OCI-LY7 (cell line): Measurements from ENCODE around the gene ZNF718. TPM values are rescaled to one million over a fixed set of nuclear protein-coding genes. Genes with fewer than 3 reads are reported as not detected.
"Not testable (repeated sequence)": the region's sequence is repeated elsewhere in the genome, so short reads cannot be mapped to it uniquely, and the experiment has no call there.

Experiments used
- Bru-seq: library from RNA; stranded (reverse); fragments of 400-500 nt; gene quantifications from one replicate; lab custom pipeline; 2021; lab: Mats Ljungman, UMichigan
- BruChase-seq, 2 experiments: library from RNA; stranded (reverse); fragments of 400-500 nt; gene quantifications; one replicate each; lab custom pipeline; 2021; lab: Mats Ljungman, UMichigan
- BruUV-seq: library from RNA; stranded (reverse); fragments of 400-500 nt; replicated peaks from 2 replicates; lab custom pipeline; 2021; lab: Mats Ljungman, UMichigan
- CTCF ChIA-PET: fragments of 300-600 bp; sonication (Branson Sonifier 250); formaldehyde crosslinking; loops from one replicate; lab custom pipeline; 2022; ENCODE audit warnings: antibody characterized with exemption; ENCODE audit not compliant: unreplicated experiment; lab: Charles Lee
- POLR2A ChIA-PET: fragments of 300-600 bp; sonication (Branson Sonifier 250); formaldehyde crosslinking; loops from one replicate; lab custom pipeline; 2022; ENCODE audit warnings: antibody characterized with exemption; lab: Charles Lee
- DNase-seq: peaks from one replicate; pipeline ENCODE4 v3.0.0-alpha.2; 2015; ENCODE audit warnings: low spot score
- H2AFZ ChIP-seq: fragments of 200-600 bp; sonication (generic), shearing (Covaris generic); 2 replicates; pipeline ENCODE4 v1.6.1; 2014; ENCODE audit warnings: mild to moderate bottlenecking, antibody characterized with exemption, low read length, moderate library complexity
- H3K27ac ChIP-seq: fragments of 200-600 bp; sonication (generic); 2 replicates; pipeline ENCODE4 v1.5.1; 2014; ENCODE audit warnings: mixed run types, low read depth, mild to moderate bottlenecking, moderate library complexity, low read length, inconsistent platforms; ENCODE audit not compliant: poor library complexity, severe bottlenecking
- H3K36me3 ChIP-seq: fragments of 200-600 bp; sonication (generic); 2 replicates; pipeline ENCODE4 v1.6.1; 2014; ENCODE audit warnings: mild to moderate bottlenecking, antibody characterized with exemption, low read length, moderate library complexity, mixed read lengths; ENCODE audit not compliant: insufficient read depth
- H3K4me1 ChIP-seq: fragments of 200-600 bp; sonication (generic); 2 replicates; pipeline ENCODE4 v1.5.1; 2014; ENCODE audit warnings: mild to moderate bottlenecking, low read length; ENCODE audit not compliant: insufficient read depth, poor library complexity, severe bottlenecking
- H3K4me2 ChIP-seq: fragments of 200-600 bp; sonication (generic); 2 replicates; pipeline ENCODE4 v1.6.1; 2014; ENCODE audit warnings: mild to moderate bottlenecking, low read length
- H3K4me3 ChIP-seq: fragments of 200-600 bp; sonication (generic); 2 replicates; pipeline ENCODE4 v1.5.1; 2014; ENCODE audit warnings: mild to moderate bottlenecking, low read depth, low read length; ENCODE audit not compliant: poor library complexity, severe bottlenecking
- H3K79me2 ChIP-seq: fragments of 200-600 bp; sonication (generic); 2 replicates; pipeline ENCODE4 v1.6.1; 2016; ENCODE audit warnings: low read depth, mild to moderate bottlenecking, low read length, moderate library complexity, mixed read lengths; ENCODE audit not compliant: insufficient read depth
- H3K9me2 ChIP-seq: fragments of 200-600 bp; sonication (generic); 2 replicates; pipeline ENCODE4 v1.6.1; 2016; ENCODE audit warnings: mild to moderate bottlenecking, low read length, mixed read lengths; ENCODE audit not compliant: insufficient read depth
- H3K9me3 ChIP-seq: fragments of 200-600 bp; sonication (generic); 2 replicates; pipeline ENCODE4 v1.6.1; 2014; ENCODE audit warnings: mild to moderate bottlenecking, mixed run types, low read length, mixed read lengths
- H4K20me1 ChIP-seq: fragments of 200-600 bp; sonication (generic); 2 replicates; pipeline ENCODE4 v1.6.1; 2014; ENCODE audit warnings: mild to moderate bottlenecking, antibody characterized with exemption, low read length, moderate library complexity, mixed read lengths; ENCODE audit not compliant: insufficient read depth
- EZH2phosphoT487 ChIP-seq: fragments of 200-600 bp; sonication (generic); IDR thresholded peaks from 2 replicates; pipeline ENCODE4 v1.6.1; 2018; ENCODE audit warnings: low read depth, borderline replicate concordance, mild to moderate bottlenecking, mixed run types, antibody characterized with exemption, low read length, moderate library complexity, mixed read lengths
- intact Hi-C: fragments of 100-400 bp; cut with micrococcal nuclease; formaldehyde crosslinking; loops from one replicate; pipeline ENCODE4 v1.10.0; 2022; ENCODE audit not compliant: unreplicated experiment
- long read RNA-seq: library from polyadenylated mRNA; stranded (forward); transcript quantifications from one replicate; pipeline ENCODE4 v2.0.0, GENCODE V29; 2022
- total RNA-seq, 2 experiments: library from RNA; depleted of rRNA in 1 of 2; stranded (reverse); fragments of >200 nt in 1 of 2; shearing (Covaris generic) in 1 of 2; gene quantifications; 2 replicates each; pipeline ENCODE4 v1.2.3, GENCODE V29; 2014 to 2022
- TF ChIP-seq, protein P1 (sequence below): fragments of 200-600 bp; sonication (generic); conservative IDR thresholded peaks from 2 replicates; pipeline ENCODE4 v1.5.1; 2014; ENCODE audit warnings: mild to moderate bottlenecking, antibody characterized with exemption, low read length, moderate library complexity, mixed read lengths

Gene ZNF718
- total RNA-seq (2014; rRNA removed; shearing (Covaris generic)) (18.7 and 22.9 TPM in 2 replicates), total RNA-seq (2022) (13.2 and 14.3 TPM in 2 replicates), Bru-seq, nascent RNA (percentile 88 among the genes with signal in this experiment), BruChase-seq, experiment 1, labeled RNA remaining after a 6-hour chase (percentile 92 among the genes with signal in this experiment), BruChase-seq, experiment 2, labeled RNA remaining after a 2-hour chase (percentile 97 among the genes with signal in this experiment)
- long read RNA-seq, partial matches to known transcripts: 0 of 8 reads
- long read RNA-seq, other reads (novel, unspliced or antisense): 8 of 8 reads

DNA sequence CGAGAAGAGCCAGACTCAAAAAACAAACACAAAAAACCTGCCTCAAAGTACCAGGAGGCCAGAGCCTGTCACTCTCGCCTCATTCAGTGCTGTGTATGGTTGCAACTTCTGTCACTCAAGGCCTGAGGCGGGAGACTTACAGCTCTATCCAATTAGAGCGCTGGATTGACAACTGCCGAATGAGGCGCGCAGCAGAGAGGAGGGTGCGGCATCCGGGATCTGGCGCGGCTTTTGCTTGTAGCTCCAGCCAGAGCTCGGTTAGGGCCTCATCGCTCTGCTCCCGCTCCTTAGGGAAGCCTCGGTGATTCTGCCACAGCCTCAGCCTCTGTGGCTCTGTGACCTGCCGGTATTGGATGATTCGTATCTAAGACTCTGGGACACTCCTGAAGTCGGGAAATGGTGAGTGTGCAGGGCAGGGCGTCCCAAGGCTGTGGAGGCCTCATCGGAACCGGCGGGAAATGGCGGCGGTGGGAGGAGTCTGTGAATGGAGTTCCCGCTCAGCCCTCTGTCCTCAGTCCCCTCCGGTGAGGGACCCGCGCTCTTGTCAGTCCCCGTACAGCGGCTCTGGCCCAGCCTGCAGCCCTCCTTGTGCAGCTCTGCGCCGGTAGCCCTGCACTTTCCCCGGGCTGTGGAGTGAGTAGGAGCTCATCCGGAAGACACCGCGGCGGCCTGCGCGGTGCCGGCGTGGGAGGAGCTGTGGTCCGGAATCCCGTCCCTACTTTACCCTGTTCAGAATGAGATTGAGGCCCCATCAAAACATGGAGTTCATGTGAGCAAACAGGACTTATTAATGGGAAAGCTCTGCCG is at the start of gene ZNF718:
ZNF718 (plus strand) TSS at position 227 of the 807 bp plus-strand sequence; CDS start at position 397, 170 bp downstream.
- peaks cover 19% of the 10 kb centered on the region; the same call in 1 of the 2 replicates for H3K9me3 ChIP-seq
- H3K4me2 ChIP-seq: peak within 1 kb of the TSS; percentile 64
- peak within 1 kb of the TSS; percentile 69; the same call in 1 of the 2 replicates for H2AFZ ChIP-seq
- peaks cover 24% of the 10 kb centered on the region for H3K79me2 ChIP-seq
- H3K4me3 ChIP-seq: peak within 1 kb of the TSS; percentile 81
- ChIA-PET POLR2A (interaction anchor here (1.0 to 1.5 kb wide), 3 partner anchors 9 to 375 kb away, joined by 3 to 4 read pairs (median 3); no protein-coding TSS in a partner anchor), CTCF (interaction anchor here (0.6 kb wide), 1 partner anchor 327 kb away, joined by 3 read pairs; no protein-coding TSS in a partner anchor)
- peak; percentile 93 for DNase-seq
- H3K9me2 ChIP-seq: no peaks in the 10 kb centered on the region
- peak within 1 kb of the TSS; percentile 71 for H3K27ac ChIP-seq
- H3K36me3 ChIP-seq: peaks cover 15% of the 10 kb centered on the region
- no TSS peak for BruUV-seq
- intact Hi-C loops: loop anchor here (1.0 kb wide), 1 partner anchor 10 kb away; no protein-coding TSS in a partner anchor
- no peaks in the 10 kb centered on the region for H4K20me1 ChIP-seq
- TF ChIP-seq, protein P1, sequence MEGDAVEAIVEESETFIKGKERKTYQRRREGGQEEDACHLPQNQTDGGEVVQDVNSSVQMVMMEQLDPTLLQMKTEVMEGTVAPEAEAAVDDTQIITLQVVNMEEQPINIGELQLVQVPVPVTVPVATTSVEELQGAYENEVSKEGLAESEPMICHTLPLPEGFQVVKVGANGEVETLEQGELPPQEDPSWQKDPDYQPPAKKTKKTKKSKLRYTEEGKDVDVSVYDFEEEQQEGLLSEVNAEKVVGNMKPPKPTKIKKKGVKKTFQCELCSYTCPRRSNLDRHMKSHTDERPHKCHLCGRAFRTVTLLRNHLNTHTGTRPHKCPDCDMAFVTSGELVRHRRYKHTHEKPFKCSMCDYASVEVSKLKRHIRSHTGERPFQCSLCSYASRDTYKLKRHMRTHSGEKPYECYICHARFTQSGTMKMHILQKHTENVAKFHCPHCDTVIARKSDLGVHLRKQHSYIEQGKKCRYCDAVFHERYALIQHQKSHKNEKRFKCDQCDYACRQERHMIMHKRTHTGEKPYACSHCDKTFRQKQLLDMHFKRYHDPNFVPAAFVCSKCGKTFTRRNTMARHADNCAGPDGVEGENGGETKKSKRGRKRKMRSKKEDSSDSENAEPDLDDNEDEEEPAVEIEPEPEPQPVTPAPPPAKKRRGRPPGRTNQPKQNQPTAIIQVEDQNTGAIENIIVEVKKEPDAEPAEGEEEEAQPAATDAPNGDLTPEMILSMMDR: no peak
- TF ChIP-seq EZH2phosphoT487: no peak
- H3K4me1 ChIP-seq: peaks cover 6% of the 10 kb centered on the region

DNA sequence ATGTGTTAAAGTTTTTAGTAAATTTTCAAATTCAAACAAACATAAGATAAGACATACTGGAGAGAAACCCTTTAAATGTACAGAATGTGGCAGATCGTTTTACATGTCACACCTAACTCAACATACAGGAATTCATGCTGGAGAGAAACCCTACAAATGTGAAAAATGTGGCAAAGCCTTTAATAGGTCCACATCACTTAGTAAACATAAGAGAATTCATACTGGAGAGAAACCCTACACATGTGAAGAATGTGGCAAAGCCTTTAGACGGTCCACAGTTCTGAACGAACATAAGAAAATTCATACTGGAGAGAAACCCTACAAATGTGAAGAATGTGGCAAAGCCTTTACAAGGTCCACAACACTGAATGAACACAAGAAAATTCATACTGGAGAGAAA is 38.4 kb upstream of the ZNF718 start:
- Histone ChIP-seq H3K4me3 (no peak overlapping the region), H3K9me3 (peaks cover 49% of the 10 kb centered on the region; the same call in 1 of the 2 replicates), H3K4me2 (no peak overlapping the region), H4K20me1 (no peaks in the 10 kb centered on the region), H2AFZ (no peak overlapping the region), H3K9me2 (no peaks in the 10 kb centered on the region), H3K27ac (no peak overlapping the region), H3K4me1 (no peaks in the 10 kb centered on the region), H3K79me2 (no peaks in the 10 kb centered on the region), H3K36me3 (no peaks in the 10 kb centered on the region)
- no peak for TF ChIP-seq EZH2phosphoT487
- TF ChIP-seq, protein P1: no peak
- no peak for DNase-seq
- no TSS peak for BruUV-seq
- ChIA-PET POLR2A (no interaction called here), CTCF (no interaction called here)
- intact Hi-C loops: no loop called here

DNA sequence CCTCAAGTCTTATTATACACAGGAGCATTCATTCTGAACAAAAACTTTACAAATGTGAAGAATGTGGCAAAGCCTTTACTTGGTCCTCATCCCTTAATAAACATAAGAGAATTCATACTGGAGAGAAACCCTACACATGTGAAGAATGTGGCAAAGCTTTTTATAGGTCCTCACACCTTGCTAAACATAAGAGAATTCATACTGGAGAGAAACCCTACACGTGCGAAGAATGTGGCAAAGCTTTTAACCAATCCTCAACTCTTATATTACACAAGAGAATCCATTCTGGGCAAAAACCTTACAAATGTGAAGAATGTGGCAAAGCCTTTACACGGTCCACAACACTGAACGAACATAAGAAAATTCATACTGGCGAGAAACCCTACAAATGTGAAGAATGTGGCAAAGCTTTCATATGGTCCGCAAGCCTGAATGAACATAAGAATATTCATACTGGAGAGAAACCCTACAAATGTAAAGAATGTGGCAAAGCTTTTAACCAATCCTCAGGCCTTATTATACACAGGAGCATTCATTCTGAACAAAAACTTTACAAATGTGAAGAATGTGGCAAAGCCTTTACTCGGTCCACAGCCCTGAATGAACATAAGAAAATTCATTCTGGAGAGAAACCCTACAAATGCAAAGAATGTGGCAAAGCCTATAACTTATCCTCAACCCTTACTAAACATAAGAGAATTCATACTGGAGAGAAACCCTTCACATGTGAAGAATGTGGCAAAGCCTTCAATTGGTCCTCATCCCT is 37.6 kb upstream of the ZNF718 start:
- H4K20me1 ChIP-seq, H3K27ac ChIP-seq, H3K4me1 ChIP-seq, BruUV-seq, H3K4me3 ChIP-seq, intact Hi-C loops, H3K36me3 ChIP-seq, DNase-seq, H3K9me2 ChIP-seq, H2AFZ ChIP-seq, CTCF ChIA-PET, POLR2A ChIA-PET, H3K79me2 ChIP-seq, H3K4me2 ChIP-seq: not testable (repeated sequence)
- H3K9me3 ChIP-seq: peaks cover 53% of the 10 kb centered on the region; the same call in 1 of the 2 replicates
